Eye (tissue), 1 donor: ENCODE measurements around the gene C1orf185.
"Not testable (repeated sequence)": the region's sequence is repeated elsewhere in the genome, so short reads cannot be mapped to it uniquely, and the experiment has no call there.

ENCODE experiments used
- DNase-seq: peaks from one replicate; pipeline ENCODE4 v3.0.0-alpha.2; 2015

C1orf185 gene

DNA sequence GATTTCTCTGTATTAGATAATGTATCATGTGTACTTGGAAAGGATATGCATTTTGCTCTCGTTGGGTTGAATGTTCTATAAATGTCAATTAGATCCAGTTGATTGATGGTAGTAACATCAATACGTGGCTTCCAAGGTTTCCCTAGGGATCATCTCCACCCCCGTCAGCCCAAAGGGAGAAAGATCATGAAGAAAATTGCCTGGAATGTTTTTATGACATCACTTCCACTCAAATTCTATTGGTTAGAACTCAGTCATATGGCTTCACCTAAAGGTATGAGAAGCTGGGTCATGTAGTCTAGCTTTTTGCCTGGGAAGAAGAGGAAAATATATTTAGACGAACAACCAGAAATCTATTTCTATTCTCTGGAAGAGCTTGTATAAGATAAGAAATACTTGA lies at the start of gene C1orf185:
Gene C1orf185 (plus strand): TSS at position 253 of the 400 bp plus-strand sequence. CDS start 6 bp downstream, at position 259.
- no peak for DNase-seq

- no peak for DNase-seq
Measured at GRCh38 chr1:51058858-51059257, 43.2 kb upstream of the C1orf185 start.

DNA sequence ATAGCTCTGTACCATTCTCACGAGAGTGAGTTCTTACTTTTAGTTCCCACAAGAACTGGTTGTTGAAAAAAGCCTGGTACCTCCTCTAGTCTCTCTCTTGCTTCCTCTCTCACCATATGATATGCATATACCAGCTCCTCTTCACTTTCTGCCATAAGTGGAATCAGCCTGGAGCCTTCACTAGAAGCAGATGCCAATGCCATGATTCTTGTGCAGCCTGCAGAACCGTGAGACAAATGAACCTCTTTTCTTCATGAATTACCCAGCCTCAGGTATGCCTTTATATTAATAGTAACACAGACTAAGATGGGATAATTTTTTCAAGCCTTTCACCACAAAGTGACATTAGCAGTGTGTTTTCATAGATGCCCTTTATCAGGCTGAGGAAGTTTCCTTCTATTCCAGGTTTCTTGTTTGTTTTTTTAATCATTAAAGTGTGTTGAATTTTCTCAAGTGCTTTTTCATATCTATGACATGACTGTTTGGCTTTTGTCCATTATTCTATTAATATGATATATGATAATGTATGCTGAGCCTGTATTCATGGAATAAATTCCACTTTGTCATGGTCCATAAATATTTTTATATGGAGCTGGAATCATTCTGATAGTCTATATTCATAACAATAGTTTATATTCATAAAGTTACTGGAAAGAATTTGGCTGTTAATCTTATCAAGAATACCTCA lies 40.7 kb upstream of the C1orf185 start:
- DNase-seq = no peak

- DNase-seq = no peak
Measured at GRCh38 chr1:51063121-51063520, 38.9 kb upstream of the C1orf185 start.

- DNase-seq = peak; percentile 8
Measured at GRCh38 chr1:51070011-51070410, 32.0 kb upstream of the C1orf185 start.

GRCh38 chr1:51070640-51071039 lies 31.4 kb upstream of the C1orf185 start:
- peak; percentile 11 for DNase-seq

DNA sequence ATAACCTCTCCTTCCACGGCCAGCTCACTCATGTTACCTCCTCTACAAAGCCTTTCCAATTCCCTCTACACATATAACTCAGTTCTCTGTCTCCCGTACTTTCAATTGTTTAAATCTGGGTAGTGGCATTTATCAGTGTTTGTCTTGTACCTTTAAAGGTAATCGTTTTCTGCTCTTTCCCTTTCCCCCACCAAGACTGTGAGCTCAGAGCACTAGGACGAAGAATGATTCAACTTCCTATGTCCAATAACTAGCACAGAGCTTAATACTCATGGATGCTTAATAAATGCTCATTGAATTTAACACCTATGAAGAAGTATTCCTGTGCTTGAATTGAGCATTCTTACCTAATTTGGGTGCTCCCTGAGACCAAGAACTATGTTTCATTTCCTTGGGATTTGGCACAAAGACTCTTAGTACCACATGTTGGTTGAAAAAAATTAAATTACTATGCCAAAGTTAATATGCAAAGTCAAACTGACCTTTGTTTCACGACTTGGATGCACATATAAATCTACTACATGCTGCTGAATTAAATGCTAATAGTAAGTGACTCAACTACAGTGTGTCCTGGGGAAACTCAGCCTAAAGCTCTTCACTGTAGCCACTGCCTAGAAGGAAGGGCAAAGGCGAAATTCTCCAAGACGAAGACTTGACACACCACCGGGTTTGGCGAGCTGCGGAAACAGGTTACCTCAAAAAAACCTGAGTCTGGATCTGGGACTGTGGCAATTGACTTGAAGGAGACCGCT lies 30.6 kb upstream of the C1orf185 start:
- DNase-seq = no peak

DNA sequence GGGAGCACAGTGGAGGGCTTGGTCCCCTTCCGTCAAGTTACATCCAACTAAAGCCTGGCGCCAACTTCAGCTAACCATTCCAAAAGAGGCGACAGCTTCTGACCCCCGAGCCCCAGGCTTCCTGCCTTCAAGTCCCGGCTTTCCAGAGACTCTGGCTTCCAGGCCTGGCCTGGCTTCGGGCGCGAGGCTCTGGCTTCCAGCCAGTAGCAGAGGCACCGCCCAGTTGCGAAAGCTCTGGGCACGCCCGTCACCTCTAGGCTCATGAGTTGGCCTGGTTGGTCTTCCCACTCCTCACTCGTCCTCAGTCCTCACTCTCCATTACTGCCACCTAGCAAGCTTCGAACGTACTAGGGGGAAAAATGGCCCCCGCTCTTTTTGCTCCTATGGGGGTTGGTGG lies 30.0 kb upstream of the C1orf185 start:
- no peak for DNase-seq

- DNase-seq = no peak
Measured at GRCh38 chr1:51072651-51073050, 29.4 kb upstream of the C1orf185 start.

GRCh38 chr1:51073456-51073855 lies 28.6 kb upstream of the C1orf185 start:
- DNase-seq = no peak

GRCh38 chr1:51086496-51087271 lies 15.3 kb upstream of the C1orf185 start:
- no peak for DNase-seq

GRCh38 chr1:51088474-51088873 lies 13.6 kb upstream of the C1orf185 start:
- DNase-seq = no peak

DNA sequence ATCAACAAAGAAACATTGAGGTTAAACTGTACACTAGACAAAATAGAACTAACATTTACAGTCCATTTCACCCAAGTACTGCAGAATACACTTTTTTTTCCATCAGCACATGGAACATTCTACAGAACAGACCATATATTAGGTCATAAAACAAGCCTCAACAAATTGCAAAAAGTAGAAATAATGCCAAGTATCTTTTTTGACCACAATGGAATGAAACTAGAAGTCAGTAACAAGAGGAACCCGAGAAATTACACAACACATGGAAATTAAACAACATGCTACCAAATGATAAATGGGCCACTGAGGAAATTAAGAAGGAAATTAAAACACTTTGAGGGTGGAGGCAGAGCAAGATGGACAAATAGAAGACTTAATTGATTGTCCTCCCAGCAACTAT lies 8.4 kb upstream of the C1orf185 start:
- DNase-seq = no peak

- DNase-seq = no peak
Measured at GRCh38 chr1:51097171-51097570, 4.9 kb upstream of the C1orf185 start.

DNA sequence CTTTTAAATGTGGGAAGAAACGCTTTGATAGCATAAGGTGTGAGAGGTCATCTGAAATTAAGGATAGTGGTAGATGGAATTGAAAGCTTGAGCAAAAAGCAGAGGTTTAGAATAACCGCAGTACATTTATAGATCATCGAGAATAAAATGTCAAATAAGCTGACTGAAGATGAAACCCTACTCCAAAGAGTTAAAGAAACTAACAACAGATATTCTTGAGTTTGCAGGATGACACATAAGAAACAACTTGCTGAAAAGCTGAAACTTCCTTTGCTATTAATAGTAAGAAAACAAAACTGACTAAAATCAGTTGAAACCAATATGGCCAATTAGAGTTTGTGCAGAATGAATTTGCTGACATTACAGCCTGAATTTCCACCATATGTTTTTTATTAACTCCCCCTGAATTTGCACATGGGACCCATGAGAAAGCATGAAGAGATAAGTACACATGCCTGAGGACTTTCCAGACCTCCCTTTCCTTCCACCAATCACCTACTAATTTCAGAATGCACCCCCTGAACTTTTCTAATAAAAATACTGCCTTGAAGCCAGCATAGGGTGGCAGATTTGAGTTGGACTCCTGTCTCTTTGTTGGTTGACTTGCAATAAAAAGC lies 1.7 kb upstream of the C1orf185 start:
- no peak for DNase-seq

DNA sequence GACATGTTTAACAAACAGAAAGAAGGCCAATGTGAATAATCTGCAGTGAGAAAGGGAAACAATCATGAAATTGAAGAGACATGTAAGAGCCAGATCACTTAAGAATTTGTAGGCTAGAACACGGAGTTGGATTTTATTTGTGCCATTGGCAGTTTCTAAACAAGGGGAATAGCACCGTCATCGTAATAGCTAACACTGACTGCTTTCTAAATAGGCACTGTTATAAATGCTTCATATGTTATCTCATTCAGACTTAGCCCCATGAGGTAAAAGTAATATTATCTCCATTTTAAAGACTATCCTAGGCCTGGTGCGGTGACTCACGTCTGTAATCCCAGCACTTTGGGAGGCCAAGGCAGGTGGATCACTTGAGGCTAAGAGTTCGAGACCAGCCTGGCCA lies 12.1 kb downstream of the C1orf185 start:
- DNase-seq = no peak

- no peak for DNase-seq
Measured at GRCh38 chr1:51115714-51116404, 13.8 kb downstream of the C1orf185 start.

- no peak for DNase-seq
Measured at GRCh38 chr1:51119331-51119730, 17.3 kb downstream of the C1orf185 start.

- DNase-seq = no peak
Measured at GRCh38 chr1:51120629-51121028, 18.6 kb downstream of the C1orf185 start.

- DNase-seq = not testable (repeated sequence)
Measured at GRCh38 chr1:51127152-51127551, 25.1 kb downstream of the C1orf185 start.

GRCh38 chr1:51131185-51131584 lies 29.2 kb downstream of the C1orf185 start:
- DNase-seq = no peak

- DNase-seq = no peak
Measured at GRCh38 chr1:51133045-51133444, 31.0 kb downstream of the C1orf185 start.

DNA sequence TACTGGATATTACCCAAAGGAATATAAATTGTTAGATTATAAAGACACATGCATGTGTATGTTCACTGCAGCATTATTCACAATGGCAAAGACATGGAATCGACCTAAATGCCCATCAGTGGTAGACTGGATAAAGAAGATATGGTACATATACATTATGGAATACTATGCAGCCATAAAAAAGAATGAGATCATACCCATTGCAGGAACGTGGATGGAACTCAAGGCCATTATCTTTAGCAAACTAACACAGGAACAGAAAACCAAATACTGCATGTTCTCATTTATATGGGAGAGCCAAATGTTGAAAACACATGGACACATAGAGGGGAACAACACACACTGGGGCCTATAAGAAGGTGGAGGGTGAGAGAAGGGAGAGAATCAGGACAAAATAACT lies 35.7 kb downstream of the C1orf185 start:
- not testable (repeated sequence) for DNase-seq
